ENCODE data around the gene IQGAP1.
"Not testable (repeated sequence)": the region's sequence is repeated elsewhere in the genome, so short reads cannot be mapped to it uniquely, and the experiment has no call there.

IQGAP1 gene

GRCh38 chr15:90405055-90405607, 17.1 kb downstream of the IQGAP1 start:
- Histone ChIP-seq H3K27ac (no peak overlapping the region), H3K4me3 (ENCODE audit: low read depth, low read length) (no peak overlapping the region), H3K36me3 (replicated peaks) (no peaks in the 10 kb centered on the region), H3K27me3 (replicated peaks) (no peaks in the 10 kb centered on the region)
- TF ChIP-seq CTCF (IDR thresholded peaks at IDR 0.05; ENCODE audit: low read depth, low read length, missing control alignments), result no peak
- in situ Hi-C loops (cut with HindIII; ENCODE audit: low pct_ligation_motif_present, low sequenced_read_pairs), result no loop called here
- DNase-seq, result no peak

DNA sequence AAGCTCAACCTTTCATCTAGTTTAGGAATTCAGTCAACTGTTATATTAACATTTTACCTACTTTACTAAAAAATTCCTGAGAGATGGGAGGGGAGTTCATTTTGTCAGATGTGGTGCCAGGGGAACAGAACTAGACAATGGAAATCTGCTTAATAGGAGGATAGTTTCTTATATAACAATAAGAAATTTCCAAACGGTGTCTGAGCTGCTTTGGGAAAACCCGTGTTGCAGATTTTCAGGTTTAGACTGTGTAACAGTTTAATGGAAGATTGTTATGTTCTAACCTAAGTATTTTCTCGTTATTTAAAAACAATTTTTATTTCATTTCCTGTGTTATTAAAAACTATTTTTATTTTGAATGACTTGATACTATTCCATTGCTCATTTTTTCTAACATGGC, 19.3 kb downstream of the IQGAP1 start:
- Histone ChIP-seq H3K27me3 (replicated peaks) (no peaks in the 10 kb centered on the region), H3K4me3 (ENCODE audit: low read depth, low read length) (no peak overlapping the region), H3K27ac (peak overlapping the region; percentile 10), H3K36me3 (replicated peaks) (no peaks in the 10 kb centered on the region)
- in situ Hi-C loops (cut with HindIII; ENCODE audit: low pct_ligation_motif_present, low sequenced_read_pairs), result no loop called here
- TF ChIP-seq CTCF (IDR thresholded peaks at IDR 0.05; ENCODE audit: low read depth, low read length, missing control alignments), result no peak
- DNase-seq, result no peak

DNA sequence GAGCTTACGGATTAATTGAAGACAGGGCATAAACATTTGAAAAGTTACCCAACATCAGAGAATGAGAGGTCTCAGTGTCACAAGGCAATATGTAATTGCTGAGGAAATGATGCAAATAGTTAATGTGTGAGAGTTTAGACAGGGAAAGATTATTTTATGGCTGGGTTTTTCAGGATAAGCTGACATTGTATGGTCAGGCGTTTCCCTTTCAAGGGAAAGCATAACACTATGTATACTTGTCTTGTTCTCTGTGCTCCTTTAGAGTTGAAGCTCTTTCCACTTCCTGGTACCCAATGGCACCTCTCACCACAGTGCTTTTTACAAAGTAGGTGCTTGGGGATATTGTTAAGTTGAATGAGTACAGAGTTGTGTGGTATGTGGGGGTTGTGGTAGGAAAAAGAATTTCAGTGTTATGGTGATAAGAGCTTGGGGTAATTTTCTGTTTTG, 19.9 kb downstream of the IQGAP1 start:
- Histone ChIP-seq H3K4me3 (ENCODE audit: low read depth, low read length) (no peak overlapping the region), H3K27me3 (replicated peaks) (no peaks in the 10 kb centered on the region), H3K36me3 (replicated peaks) (no peaks in the 10 kb centered on the region), H3K27ac (peak overlapping the region; percentile 10)
- DNase-seq, result peak; percentile 13
- in situ Hi-C loops (cut with HindIII; ENCODE audit: low pct_ligation_motif_present, low sequenced_read_pairs), result no loop called here
- no peak for TF ChIP-seq CTCF (IDR thresholded peaks at IDR 0.05; ENCODE audit: low read depth, low read length, missing control alignments)

DNA sequence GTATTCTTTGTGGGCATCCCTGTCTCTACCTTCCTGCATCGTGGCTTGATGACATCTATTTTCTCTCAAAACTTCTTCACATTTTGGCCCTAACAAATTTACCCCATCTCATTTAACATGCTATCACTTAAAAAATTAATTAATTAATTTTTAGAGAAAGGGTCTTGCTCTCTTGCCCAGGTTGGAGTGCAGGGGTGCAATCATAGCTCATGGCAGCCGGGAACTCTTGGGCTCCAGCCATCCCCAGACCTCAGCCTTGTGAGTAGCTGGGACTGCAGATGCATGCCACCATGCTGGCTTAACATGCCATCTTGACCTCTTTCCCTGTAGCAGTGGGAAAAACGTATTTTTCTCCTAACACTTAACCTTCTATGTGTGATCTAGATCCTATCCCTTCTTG, 20.6 kb downstream of the IQGAP1 start:
- no peak for DNase-seq
- in situ Hi-C loops (cut with HindIII; ENCODE audit: low pct_ligation_motif_present, low sequenced_read_pairs), result no loop called here
- Histone ChIP-seq H3K4me3 (ENCODE audit: low read depth, low read length) (no peak overlapping the region), H3K27me3 (replicated peaks) (no peaks in the 10 kb centered on the region), H3K27ac (no peak overlapping the region), H3K36me3 (replicated peaks) (no peaks in the 10 kb centered on the region)
- TF ChIP-seq CTCF (IDR thresholded peaks at IDR 0.05; ENCODE audit: low read depth, low read length, missing control alignments), result no peak

DNA sequence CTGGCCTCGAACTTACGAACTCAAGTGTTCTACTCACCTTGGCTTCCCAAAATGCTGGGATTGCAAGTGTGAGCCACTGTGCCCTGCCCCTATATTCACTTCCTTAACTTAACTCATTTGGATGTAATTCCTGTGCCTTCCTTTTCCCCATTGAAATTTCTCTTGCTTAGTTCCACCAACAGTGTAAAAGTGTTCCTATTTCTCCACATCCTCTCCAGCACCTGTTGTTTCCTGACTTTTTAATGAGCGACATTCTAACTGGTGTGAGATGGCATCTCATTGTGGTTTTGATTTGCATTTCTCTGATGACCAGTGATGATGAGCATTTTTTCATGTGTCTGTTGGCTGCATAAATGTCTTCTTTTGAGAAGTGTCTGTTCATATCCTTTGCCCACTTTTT, 21.5 kb downstream of the IQGAP1 start:
- H3K4me3 ChIP-seq (ENCODE audit: low read depth, low read length); H3K27me3 ChIP-seq (replicated peaks); in situ Hi-C loops (cut with HindIII; ENCODE audit: low pct_ligation_motif_present, low sequenced_read_pairs); DNase-seq; H3K27ac ChIP-seq; H3K36me3 ChIP-seq (replicated peaks): not testable (repeated sequence)

GRCh38 chr15:90410316-90410715, 22.3 kb downstream of the IQGAP1 start:
- DNase-seq; H3K36me3 ChIP-seq (replicated peaks); H3K27ac ChIP-seq; H3K27me3 ChIP-seq (replicated peaks); in situ Hi-C loops (cut with HindIII; ENCODE audit: low pct_ligation_motif_present, low sequenced_read_pairs); H3K4me3 ChIP-seq (ENCODE audit: low read depth, low read length): not testable (repeated sequence)

GRCh38 chr15:90411176-90411575, 23.1 kb downstream of the IQGAP1 start:
- DNase-seq, result no peak
- in situ Hi-C loops (cut with HindIII; ENCODE audit: low pct_ligation_motif_present, low sequenced_read_pairs), result no loop called here
- no peaks in the 10 kb centered on the region for H3K27me3 ChIP-seq (replicated peaks)
- no peaks in the 10 kb centered on the region for H3K36me3 ChIP-seq (replicated peaks)
- H3K4me3 ChIP-seq (ENCODE audit: low read depth, low read length), result no peak overlapping the region
- no peak overlapping the region for H3K27ac ChIP-seq
- no peak for TF ChIP-seq CTCF (IDR thresholded peaks at IDR 0.05; ENCODE audit: low read depth, low read length, missing control alignments)

Data from brain microvascular endothelial cell (primary cell).